ENCODE measurements around the gene UBE2F.

GRCh38 chr2:238025741-238026360, 59.0 kb downstream of the UBE2F start:
- TF ChIP-seq, protein P1, sequence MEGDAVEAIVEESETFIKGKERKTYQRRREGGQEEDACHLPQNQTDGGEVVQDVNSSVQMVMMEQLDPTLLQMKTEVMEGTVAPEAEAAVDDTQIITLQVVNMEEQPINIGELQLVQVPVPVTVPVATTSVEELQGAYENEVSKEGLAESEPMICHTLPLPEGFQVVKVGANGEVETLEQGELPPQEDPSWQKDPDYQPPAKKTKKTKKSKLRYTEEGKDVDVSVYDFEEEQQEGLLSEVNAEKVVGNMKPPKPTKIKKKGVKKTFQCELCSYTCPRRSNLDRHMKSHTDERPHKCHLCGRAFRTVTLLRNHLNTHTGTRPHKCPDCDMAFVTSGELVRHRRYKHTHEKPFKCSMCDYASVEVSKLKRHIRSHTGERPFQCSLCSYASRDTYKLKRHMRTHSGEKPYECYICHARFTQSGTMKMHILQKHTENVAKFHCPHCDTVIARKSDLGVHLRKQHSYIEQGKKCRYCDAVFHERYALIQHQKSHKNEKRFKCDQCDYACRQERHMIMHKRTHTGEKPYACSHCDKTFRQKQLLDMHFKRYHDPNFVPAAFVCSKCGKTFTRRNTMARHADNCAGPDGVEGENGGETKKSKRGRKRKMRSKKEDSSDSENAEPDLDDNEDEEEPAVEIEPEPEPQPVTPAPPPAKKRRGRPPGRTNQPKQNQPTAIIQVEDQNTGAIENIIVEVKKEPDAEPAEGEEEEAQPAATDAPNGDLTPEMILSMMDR (IDR thresholded peaks at IDR 0.05) = no peak
- TF ChIP-seq POLR2A (IDR thresholded peaks at IDR 0.05) = no peak

Data from adrenal gland (tissue), 5 donors.